ENCODE measurements around the gene ZCCHC3.
A peak's percentile ranks its signal among the peaks of the same experiment; 100 is the strongest.
"Not testable (repeated sequence)": the region's sequence is repeated elsewhere in the genome, so short reads cannot be mapped to it uniquely, and the experiment has no call there.

The ZCCHC3 gene

GRCh38 chr20:330233-331149, 33.1 kb downstream of the ZCCHC3 start:
- no peak overlapping the region for H3K4me3 ChIP-seq (ENCODE audit: low read length)
- DNase-seq (ENCODE audit: low read depth): no peak
- TF ChIP-seq, protein P1, sequence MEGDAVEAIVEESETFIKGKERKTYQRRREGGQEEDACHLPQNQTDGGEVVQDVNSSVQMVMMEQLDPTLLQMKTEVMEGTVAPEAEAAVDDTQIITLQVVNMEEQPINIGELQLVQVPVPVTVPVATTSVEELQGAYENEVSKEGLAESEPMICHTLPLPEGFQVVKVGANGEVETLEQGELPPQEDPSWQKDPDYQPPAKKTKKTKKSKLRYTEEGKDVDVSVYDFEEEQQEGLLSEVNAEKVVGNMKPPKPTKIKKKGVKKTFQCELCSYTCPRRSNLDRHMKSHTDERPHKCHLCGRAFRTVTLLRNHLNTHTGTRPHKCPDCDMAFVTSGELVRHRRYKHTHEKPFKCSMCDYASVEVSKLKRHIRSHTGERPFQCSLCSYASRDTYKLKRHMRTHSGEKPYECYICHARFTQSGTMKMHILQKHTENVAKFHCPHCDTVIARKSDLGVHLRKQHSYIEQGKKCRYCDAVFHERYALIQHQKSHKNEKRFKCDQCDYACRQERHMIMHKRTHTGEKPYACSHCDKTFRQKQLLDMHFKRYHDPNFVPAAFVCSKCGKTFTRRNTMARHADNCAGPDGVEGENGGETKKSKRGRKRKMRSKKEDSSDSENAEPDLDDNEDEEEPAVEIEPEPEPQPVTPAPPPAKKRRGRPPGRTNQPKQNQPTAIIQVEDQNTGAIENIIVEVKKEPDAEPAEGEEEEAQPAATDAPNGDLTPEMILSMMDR (conservative IDR thresholded peaks at IDR 0.05; ENCODE audit: low read depth, low read length): peak; percentile 94

GRCh38 chr20:334578-334977, 37.2 kb downstream of the ZCCHC3 start:
- TF ChIP-seq, protein P1 (conservative IDR thresholded peaks at IDR 0.05; ENCODE audit: low read depth, low read length): no peak
- H3K4me3 ChIP-seq (ENCODE audit: low read length): no peak overlapping the region
- DNase-seq (ENCODE audit: low read depth): no peak

- not testable (repeated sequence) for H3K4me3 ChIP-seq (ENCODE audit: low read length)
Measured at GRCh38 chr20:336040-336439, 38.7 kb downstream of the ZCCHC3 start.

DNA sequence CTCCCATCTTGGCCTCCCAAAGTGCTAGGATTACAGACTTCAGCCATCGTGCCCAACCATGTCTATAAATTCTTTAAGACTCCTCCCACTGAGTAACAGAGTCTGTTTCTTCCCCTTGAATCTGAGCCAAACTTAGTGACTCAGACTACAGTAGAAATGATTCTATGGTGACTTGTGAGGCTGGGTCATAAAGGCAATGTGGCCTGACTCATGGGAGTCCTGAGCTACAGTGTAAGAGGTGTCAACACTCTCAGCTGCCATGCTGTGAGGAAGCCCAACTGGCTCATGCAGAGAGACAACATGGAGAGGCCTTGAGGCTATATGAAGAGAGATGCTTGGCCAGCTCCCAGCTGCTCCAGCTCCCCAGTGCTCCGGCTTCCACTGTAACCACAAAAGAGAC, 44.3 kb downstream of the ZCCHC3 start:
- no peak for DNase-seq (ENCODE audit: low read depth)
- TF ChIP-seq, protein P1 (conservative IDR thresholded peaks at IDR 0.05; ENCODE audit: low read depth, low read length): no peak
- no peak overlapping the region for H3K4me3 ChIP-seq (ENCODE audit: low read length)

More at GRCh38 chr20:336040-336439, 38.7 kb downstream of the ZCCHC3 start:
- not testable (repeated sequence) for DNase-seq (ENCODE audit: low read depth)

DNA sequence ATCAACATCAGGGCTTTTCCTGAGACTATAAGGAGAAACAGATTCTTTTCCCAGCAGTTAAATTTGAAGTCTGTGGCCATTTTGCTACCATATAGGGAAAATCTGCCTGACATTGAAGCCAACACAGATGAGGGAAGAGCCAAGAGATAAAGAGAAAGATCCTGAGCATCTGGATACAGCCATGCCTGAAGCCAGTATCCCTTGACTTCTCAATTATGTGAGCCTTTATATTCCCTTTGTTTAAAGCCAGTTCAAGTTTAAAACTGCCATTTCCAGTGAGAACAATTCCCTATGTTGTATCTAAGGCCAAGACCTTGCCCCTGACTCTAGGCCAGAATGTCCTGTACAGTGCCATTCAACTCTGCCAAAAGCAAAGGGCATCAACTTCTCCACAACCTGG, 45.7 kb downstream of the ZCCHC3 start:
- DNase-seq (ENCODE audit: low read depth): no peak
- H3K4me3 ChIP-seq (ENCODE audit: low read length): no peak overlapping the region
- TF ChIP-seq, protein P1 (conservative IDR thresholded peaks at IDR 0.05; ENCODE audit: low read depth, low read length): no peak

- TF ChIP-seq, protein P1 (conservative IDR thresholded peaks at IDR 0.05; ENCODE audit: low read depth, low read length): no peak
- peak overlapping the region; percentile 77 for H3K4me3 ChIP-seq (ENCODE audit: low read length)
- DNase-seq (ENCODE audit: low read depth): no peak
Measured at GRCh38 chr20:346033-346639, 48.8 kb downstream of the ZCCHC3 start.

GRCh38 chr20:346640-347316, 49.4 kb downstream of the ZCCHC3 start, which contains the start of gene NRSN2:
Gene NRSN2 (plus strand): TSS chr20:347111. CDS start chr20:349644, 2,533 bp downstream.
- DNase-seq (ENCODE audit: low read depth): no peak
- TF ChIP-seq, protein P1 (conservative IDR thresholded peaks at IDR 0.05; ENCODE audit: low read depth, low read length): no peak
- H3K4me3 ChIP-seq (ENCODE audit: low read length): peak within 1 kb of the TSS; percentile 77

All from retinal pigment epithelial cell (primary cell).